Measurements from ENCODE around the gene GGA3.

Gene GGA3

GRCh38 chr17:75241996-75242460 is 19.4 kb downstream of the GGA3 start:
- Histone ChIP-seq H3K4me3 (ENCODE audit: low read depth in 1 of 2, low read length in 2 of 2) (no peak overlapping the region), H3K27ac (ENCODE audit: low read length) (no peak overlapping the region), H3K36me3 (ENCODE audit: control insufficient read depth in 1 of 2, insufficient read depth in 2 of 2, low read length in 2 of 2) (peaks cover 66 to 96% of the 10 kb centered on the region in 2 donors), H3K4me1 (ENCODE audit: control insufficient read depth in 1 of 2, insufficient read depth in 2 of 2, low read length in 2 of 2) (no peaks in the 10 kb centered on the region), H3K27me3 (ENCODE audit: low read depth, low read length) (no peaks in the 10 kb centered on the region), H3K9me3 (ENCODE audit: control insufficient read depth in 1 of 2, low read length in 2 of 2) (no peaks in the 10 kb centered on the region)

DNA sequence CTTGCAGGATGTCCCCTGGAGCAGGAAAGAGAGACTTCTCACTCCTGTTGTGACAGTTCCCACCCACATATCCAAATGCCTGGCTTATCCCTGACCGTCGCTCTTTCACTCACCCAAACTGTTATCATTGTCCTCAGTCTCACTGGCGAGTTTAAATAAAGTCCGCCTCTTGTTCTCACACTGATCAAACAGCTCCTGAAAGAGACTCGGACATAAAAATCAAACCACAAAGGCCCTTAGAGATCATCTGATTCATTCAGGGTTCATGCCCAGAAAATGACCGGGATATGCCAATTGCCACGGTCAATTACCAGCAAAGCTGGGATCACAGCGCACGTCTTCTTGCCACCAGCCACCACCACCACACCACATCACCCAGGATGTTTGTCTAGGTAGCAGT is 19.9 kb downstream of the GGA3 start:
- Histone ChIP-seq H3K9me3 (ENCODE audit: control insufficient read depth in 1 of 2, low read length in 2 of 2) (no peaks in the 10 kb centered on the region), H3K36me3 (ENCODE audit: control insufficient read depth in 1 of 2, insufficient read depth in 2 of 2, low read length in 2 of 2) (peaks cover 68 to 98% of the 10 kb centered on the region in 2 donors), H3K27me3 (ENCODE audit: low read depth, low read length) (no peaks in the 10 kb centered on the region), H3K27ac (ENCODE audit: low read length) (no peak overlapping the region), H3K4me1 (ENCODE audit: control insufficient read depth in 1 of 2, insufficient read depth in 2 of 2, low read length in 2 of 2) (no peaks in the 10 kb centered on the region), H3K4me3 (ENCODE audit: low read depth in 1 of 2, low read length in 2 of 2) (no peak overlapping the region)

DNA sequence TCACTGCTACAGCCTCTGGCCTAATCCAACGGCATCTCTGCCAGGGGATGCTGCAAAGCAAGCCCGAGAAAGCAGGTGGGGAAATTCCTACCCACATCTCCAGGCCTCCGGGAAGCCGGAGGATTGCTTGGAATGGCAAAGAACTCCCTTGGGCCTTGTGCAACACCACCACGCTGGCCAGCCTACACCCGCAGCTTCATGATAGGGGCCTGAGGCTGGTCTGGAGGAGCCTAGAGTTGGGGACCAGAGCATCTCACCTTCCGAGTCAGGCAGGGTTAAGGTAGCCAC is 20.3 kb downstream of the GGA3 start:
- H3K4me3 ChIP-seq (ENCODE audit: low read depth in 1 of 2, low read length in 2 of 2), result no peak overlapping the region
- H3K9me3 ChIP-seq (ENCODE audit: control insufficient read depth in 1 of 2, low read length in 2 of 2), result no peaks in the 10 kb centered on the region
- H3K27me3 ChIP-seq (ENCODE audit: low read depth, low read length), result no peaks in the 10 kb centered on the region
- peaks cover 68 to 98% of the 10 kb centered on the region in 2 donors for H3K36me3 ChIP-seq (ENCODE audit: control insufficient read depth in 1 of 2, insufficient read depth in 2 of 2, low read length in 2 of 2)
- no peak overlapping the region for H3K27ac ChIP-seq (ENCODE audit: low read length)
- H3K4me1 ChIP-seq (ENCODE audit: control insufficient read depth in 1 of 2, insufficient read depth in 2 of 2, low read length in 2 of 2), result no peaks in the 10 kb centered on the region

DNA sequence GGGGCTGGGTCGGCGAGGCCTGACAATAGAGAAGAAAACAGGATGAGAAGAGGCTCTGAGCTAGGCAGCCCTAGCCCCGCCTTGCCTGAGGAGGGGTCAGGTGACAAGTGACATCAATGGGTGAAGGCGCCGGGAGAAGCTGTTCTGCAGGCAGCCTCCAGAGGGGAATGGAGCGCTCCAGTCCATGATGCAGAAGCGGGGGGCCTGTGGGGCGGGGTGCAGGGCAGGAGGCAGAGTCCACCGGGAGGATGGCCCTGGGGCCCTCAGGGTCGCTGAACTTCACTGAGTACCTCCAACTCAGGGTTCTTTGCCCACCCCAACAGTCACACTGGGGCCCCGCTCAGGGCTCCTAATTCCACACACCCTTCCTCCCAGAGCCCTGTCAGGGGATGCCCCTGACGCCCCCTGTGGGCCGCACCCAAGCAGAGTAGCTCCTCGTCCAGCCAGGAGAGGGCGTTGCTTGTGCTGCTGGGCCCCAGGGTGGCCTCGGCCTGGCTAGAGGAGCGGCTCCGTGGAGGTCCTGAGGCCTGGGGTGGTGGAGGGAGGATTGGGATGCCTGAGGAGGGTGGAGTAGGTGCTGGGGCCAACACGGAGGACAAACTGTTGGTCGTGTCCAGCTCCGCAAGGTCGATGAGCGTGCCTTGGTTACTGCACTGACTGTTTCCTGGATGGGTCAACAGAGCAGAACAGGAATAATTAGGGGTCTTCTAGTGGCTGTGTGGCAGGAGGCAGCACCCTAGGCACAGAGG is 20.8 kb downstream of the GGA3 start:
- H3K4me1 ChIP-seq (ENCODE audit: control insufficient read depth in 1 of 2, insufficient read depth in 2 of 2, low read length in 2 of 2), result no peaks in the 10 kb centered on the region
- no peak overlapping the region for H3K27ac ChIP-seq (ENCODE audit: low read length)
- H3K27me3 ChIP-seq (ENCODE audit: low read depth, low read length), result no peaks in the 10 kb centered on the region
- no peaks in the 10 kb centered on the region for H3K9me3 ChIP-seq (ENCODE audit: control insufficient read depth in 1 of 2, low read length in 2 of 2)
- no peak overlapping the region for H3K4me3 ChIP-seq (ENCODE audit: low read depth in 1 of 2, low read length in 2 of 2)
- peaks cover 64 to 98% of the 10 kb centered on the region in 2 donors for H3K36me3 ChIP-seq (ENCODE audit: control insufficient read depth in 1 of 2, insufficient read depth in 2 of 2, low read length in 2 of 2)

DNA sequence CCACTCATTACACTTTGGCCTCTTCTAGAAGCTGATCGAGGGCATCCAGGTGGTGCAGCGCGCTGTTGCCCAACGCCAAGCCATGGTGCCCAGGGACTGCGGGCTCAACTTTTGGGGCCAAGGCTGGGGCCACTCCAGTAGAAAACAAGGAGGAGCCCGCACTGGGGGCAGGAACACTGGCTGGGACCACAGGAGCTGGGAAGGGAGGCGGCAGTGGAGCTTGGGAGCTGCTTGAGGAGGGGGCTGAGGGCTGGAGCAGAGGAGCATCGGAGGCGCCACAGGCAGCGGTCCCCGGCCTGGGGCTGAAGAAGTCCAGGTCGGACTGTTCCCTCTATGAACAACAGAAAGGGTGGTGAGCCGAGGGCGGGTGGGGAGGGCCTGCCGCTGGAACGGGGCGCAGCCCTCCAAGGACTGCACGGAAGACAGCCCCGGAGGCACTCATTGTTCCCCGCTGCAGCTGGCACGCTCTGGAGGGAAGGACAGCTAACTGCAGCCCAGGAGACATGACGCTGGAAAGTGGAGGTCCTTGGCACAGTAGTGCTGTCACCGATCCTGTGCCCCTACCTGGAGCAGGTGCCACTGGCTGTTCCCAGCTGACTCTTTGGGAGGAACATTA is 21.5 kb downstream of the GGA3 start:
- H3K27me3 ChIP-seq (ENCODE audit: low read depth, low read length), result no peaks in the 10 kb centered on the region
- peaks cover 64 to 98% of the 10 kb centered on the region in 2 donors for H3K36me3 ChIP-seq (ENCODE audit: control insufficient read depth in 1 of 2, insufficient read depth in 2 of 2, low read length in 2 of 2)
- H3K9me3 ChIP-seq (ENCODE audit: control insufficient read depth in 1 of 2, low read length in 2 of 2), result no peaks in the 10 kb centered on the region
- H3K27ac ChIP-seq (ENCODE audit: low read length), result no peak overlapping the region
- no peak overlapping the region for H3K4me3 ChIP-seq (ENCODE audit: low read depth in 1 of 2, low read length in 2 of 2)
- H3K4me1 ChIP-seq (ENCODE audit: control insufficient read depth in 1 of 2, insufficient read depth in 2 of 2, low read length in 2 of 2), result no peaks in the 10 kb centered on the region

DNA sequence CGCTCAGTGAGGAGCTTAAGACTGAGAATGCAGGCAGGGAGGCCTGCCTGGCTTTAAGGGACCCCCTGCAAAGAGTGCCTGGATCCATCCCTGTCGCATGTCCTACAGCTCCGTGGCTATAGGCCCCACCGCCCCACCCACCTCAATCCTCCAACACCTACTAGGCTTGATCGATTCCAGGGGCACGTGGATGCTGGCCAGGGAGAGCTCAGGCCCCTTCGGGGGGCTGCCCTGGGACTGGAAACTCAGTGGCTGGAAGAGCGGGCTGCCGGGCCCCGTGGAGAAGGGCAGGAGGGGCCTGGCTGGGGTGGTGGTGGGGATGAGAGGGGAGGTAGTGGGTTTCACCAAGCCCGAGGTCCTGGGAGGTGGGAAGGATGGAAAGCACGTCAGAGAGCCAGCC is 22.2 kb downstream of the GGA3 start:
- peaks cover 68 to 98% of the 10 kb centered on the region in 2 donors for H3K36me3 ChIP-seq (ENCODE audit: control insufficient read depth in 1 of 2, insufficient read depth in 2 of 2, low read length in 2 of 2)
- H3K9me3 ChIP-seq (ENCODE audit: control insufficient read depth in 1 of 2, low read length in 2 of 2), result no peaks in the 10 kb centered on the region
- no peak overlapping the region for H3K4me3 ChIP-seq (ENCODE audit: low read depth in 1 of 2, low read length in 2 of 2)
- H3K27me3 ChIP-seq (ENCODE audit: low read depth, low read length), result no peaks in the 10 kb centered on the region
- no peak overlapping the region for H3K27ac ChIP-seq (ENCODE audit: low read length)
- H3K4me1 ChIP-seq (ENCODE audit: control insufficient read depth in 1 of 2, insufficient read depth in 2 of 2, low read length in 2 of 2), result no peaks in the 10 kb centered on the region

GRCh38 chr17:75238684-75239191 is 22.7 kb downstream of the GGA3 start:
- H3K36me3 ChIP-seq (ENCODE audit: control insufficient read depth in 1 of 2, insufficient read depth in 2 of 2, low read length in 2 of 2), result peaks cover 65 to 94% of the 10 kb centered on the region in 2 donors
- H3K9me3 ChIP-seq (ENCODE audit: control insufficient read depth in 1 of 2, low read length in 2 of 2), result no peaks in the 10 kb centered on the region
- no peak overlapping the region for H3K27ac ChIP-seq (ENCODE audit: low read length)

DNA sequence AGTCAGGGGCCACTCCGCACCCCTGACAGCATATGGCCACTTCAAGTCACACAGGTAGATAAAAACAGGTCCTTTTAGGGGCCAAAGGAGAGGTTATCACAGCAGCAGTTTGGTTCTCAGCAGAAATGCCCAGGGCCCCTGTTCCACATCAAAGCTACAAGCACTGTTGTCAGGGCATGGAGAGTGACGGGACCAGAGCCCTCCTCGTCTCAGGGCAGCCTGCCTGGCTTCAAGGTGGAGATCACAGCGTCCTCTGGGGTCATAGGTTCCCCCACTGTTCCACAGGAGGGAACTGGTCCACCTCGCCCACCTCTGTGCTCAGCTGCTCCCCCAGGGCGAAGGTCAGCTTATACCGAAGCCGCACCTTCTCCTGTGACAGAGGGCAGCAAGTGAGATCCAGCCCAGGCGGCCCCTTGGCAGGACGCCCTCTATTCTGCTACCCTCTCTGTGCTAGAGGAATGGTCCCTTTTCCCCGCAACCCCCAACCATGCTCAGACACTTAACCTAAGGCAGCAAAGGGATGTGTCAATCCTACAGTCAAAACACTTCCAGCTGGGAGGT is 23.3 kb downstream of the GGA3 start:
- H3K4me1 ChIP-seq (ENCODE audit: control insufficient read depth in 1 of 2, insufficient read depth in 2 of 2, low read length in 2 of 2), result no peaks in the 10 kb centered on the region
- peaks cover 59 to 88% of the 10 kb centered on the region in 2 donors for H3K36me3 ChIP-seq (ENCODE audit: control insufficient read depth in 1 of 2, insufficient read depth in 2 of 2, low read length in 2 of 2)
- H3K27me3 ChIP-seq (ENCODE audit: low read depth, low read length), result no peaks in the 10 kb centered on the region
- H3K27ac ChIP-seq (ENCODE audit: low read length), result no peak overlapping the region
- H3K4me3 ChIP-seq (ENCODE audit: low read depth in 1 of 2, low read length in 2 of 2), result no peak overlapping the region
- H3K9me3 ChIP-seq (ENCODE audit: control insufficient read depth in 1 of 2, low read length in 2 of 2), result no peaks in the 10 kb centered on the region

More at GRCh38 chr17:75238684-75239191, 22.7 kb downstream of the GGA3 start:
- H3K27me3 ChIP-seq (ENCODE audit: low read depth, low read length), result no peaks in the 10 kb centered on the region
- no peak overlapping the region for H3K4me3 ChIP-seq (ENCODE audit: low read depth in 1 of 2, low read length in 2 of 2)
- H3K4me1 ChIP-seq (ENCODE audit: control insufficient read depth in 1 of 2, insufficient read depth in 2 of 2, low read length in 2 of 2), result no peaks in the 10 kb centered on the region

GRCh38 chr17:75237100-75238014 is 24.0 kb downstream of the GGA3 start:
- Histone ChIP-seq H3K36me3 (ENCODE audit: control insufficient read depth in 1 of 2, insufficient read depth in 2 of 2, low read length in 2 of 2) (peaks cover 59 to 88% of the 10 kb centered on the region in 2 donors), H3K9me3 (ENCODE audit: control insufficient read depth in 1 of 2, low read length in 2 of 2) (no peaks in the 10 kb centered on the region), H3K4me3 (ENCODE audit: low read depth in 1 of 2, low read length in 2 of 2) (no peak overlapping the region), H3K27me3 (ENCODE audit: low read depth, low read length) (no peaks in the 10 kb centered on the region), H3K4me1 (ENCODE audit: control insufficient read depth in 1 of 2, insufficient read depth in 2 of 2, low read length in 2 of 2) (no peaks in the 10 kb centered on the region), H3K27ac (ENCODE audit: low read length) (no peak overlapping the region)

- Histone ChIP-seq H3K4me1 (ENCODE audit: control insufficient read depth in 1 of 2, insufficient read depth in 2 of 2, low read length in 2 of 2) (peaks cover 0 to 6% of the 10 kb centered on the region in 2 donors), H3K36me3 (ENCODE audit: control insufficient read depth in 1 of 2, insufficient read depth in 2 of 2, low read length in 2 of 2) (peaks cover 59 to 75% of the 10 kb centered on the region in 2 donors), H3K4me3 (ENCODE audit: low read depth in 1 of 2, low read length in 2 of 2) (no peak overlapping the region), H3K27ac (ENCODE audit: low read length) (no peak overlapping the region), H3K27me3 (ENCODE audit: low read depth, low read length) (no peaks in the 10 kb centered on the region), H3K9me3 (ENCODE audit: control insufficient read depth in 1 of 2, low read length in 2 of 2) (no peaks in the 10 kb centered on the region)
These were observed 28.6 kb downstream of the GGA3 start for GRCh38 chr17:75232786-75233185.
